CD8-positive, alpha-beta memory T cell (primary cell): ENCODE results near the gene NUDT22. TPM values are rescaled to one million over a fixed set of nuclear protein-coding genes. Genes with fewer than 3 reads are reported as not detected.
A peak's percentile ranks its signal among the peaks of the same experiment; 100 is the strongest.

Experiments
- CTCF ChIA-PET: fragments of 350-600 bp; sonication (Branson Sonifier 250); formaldehyde crosslinking; loops from one replicate; lab custom pipeline; 2021; ENCODE audit warnings: antibody characterized with exemption; lab: Charles Lee
- POLR2A ChIA-PET: fragments of 350-600 bp; sonication (Branson Sonifier 250); formaldehyde crosslinking; loops from one replicate; lab custom pipeline; 2021; ENCODE audit warnings: antibody characterized with exemption; lab: Charles Lee
- DNase-seq, 5 donors: peaks; one replicate each; pipeline versions ENCODE4 v3.0.0 to v3.0.0-alpha.2; 2020 to 2022; ENCODE audit warnings: mixed read lengths in 1 of 5
- H3K27ac ChIP-seq: one replicate; pipeline ENCODE4 v1.7.0; 2013; ENCODE audit warnings: low read depth, mild to moderate bottlenecking, low read length, moderate library complexity
- H3K27me3 ChIP-seq: 2 replicates; pipeline ENCODE4 v1.7.0; 2013; ENCODE audit warnings: low read length, mild to moderate bottlenecking; ENCODE audit not compliant: insufficient read depth, poor library complexity, severe bottlenecking
- H3K36me3 ChIP-seq: 2 replicates; pipeline ENCODE4 v1.7.0; 2013; ENCODE audit warnings: mild to moderate bottlenecking, low read length, moderate library complexity; ENCODE audit not compliant: insufficient read depth
- H3K4me1 ChIP-seq: 2 replicates; pipeline ENCODE4 v1.7.0; 2013; ENCODE audit warnings: mild to moderate bottlenecking, low read length, moderate library complexity; ENCODE audit not compliant: insufficient read depth
- H3K4me3 ChIP-seq: 2 replicates; pipeline ENCODE4 v1.7.0; 2013; ENCODE audit warnings: mild to moderate bottlenecking, low read length
- H3K9me3 ChIP-seq: 2 replicates; pipeline ENCODE4 v1.7.0; 2013; ENCODE audit warnings: mild to moderate bottlenecking, low read length
- H3K27ac Mint-ChIP-seq, 8 donors: one replicate each; pipeline ENCODE4 v1.8.0; 2020 to 2021; ENCODE audit warnings: mixed read lengths in 8 of 8, mild to moderate bottlenecking in 6 of 8, inconsistent platforms in 3 of 8, moderate library complexity in 3 of 8
- H3K27me3 Mint-ChIP-seq, 2 donors: one replicate each; pipeline ENCODE4 v1.8.0; 2020 to 2021; ENCODE audit warnings: mixed read lengths in 2 of 2, mild to moderate bottlenecking in 1 of 2, moderate library complexity in 1 of 2
- H3K36me3 Mint-ChIP-seq, 3 donors: one replicate each; pipeline ENCODE4 v1.8.0; 2020 to 2021; ENCODE audit warnings: mixed read lengths in 3 of 3, inconsistent platforms in 1 of 3, mild to moderate bottlenecking in 1 of 3
- H3K4me1 Mint-ChIP-seq, 3 donors: one replicate each; pipeline ENCODE4 v1.8.0; 2020 to 2021; ENCODE audit warnings: mixed read lengths in 3 of 3, inconsistent platforms in 1 of 3, mild to moderate bottlenecking in 1 of 3
- H3K4me3 Mint-ChIP-seq, 7 donors: one replicate each; pipeline ENCODE4 v1.8.0; 2020 to 2021; ENCODE audit warnings: mixed read lengths in 7 of 7, mild to moderate bottlenecking in 6 of 7, moderate library complexity in 4 of 7, inconsistent platforms in 2 of 7
- H3K9me3 Mint-ChIP-seq, 5 donors: one replicate each; pipeline ENCODE4 v1.8.0; 2020 to 2022; ENCODE audit warnings: mixed read lengths in 5 of 5, mild to moderate bottlenecking in 3 of 5, moderate library complexity in 2 of 5, inconsistent platforms in 1 of 5
- polyA plus RNA-seq: library from polyadenylated mRNA; unstranded; fragments of 300-500 nt; fragmentation: Illumina TruSeq; gene quantifications from one replicate; pipeline ENCODE4 v1.2.3, GENCODE V29; 2021
- total RNA-seq, 2 experiments: library from RNA; stranded (reverse); gene quantifications; one replicate each; pipeline ENCODE4 v1.2.3, GENCODE V29; 2021

The NUDT22 gene
- total and polyA plus RNA-seq, 3 experiments from 2014 or later: 51.6 to 78.6 (median 75.3) TPM

DNA sequence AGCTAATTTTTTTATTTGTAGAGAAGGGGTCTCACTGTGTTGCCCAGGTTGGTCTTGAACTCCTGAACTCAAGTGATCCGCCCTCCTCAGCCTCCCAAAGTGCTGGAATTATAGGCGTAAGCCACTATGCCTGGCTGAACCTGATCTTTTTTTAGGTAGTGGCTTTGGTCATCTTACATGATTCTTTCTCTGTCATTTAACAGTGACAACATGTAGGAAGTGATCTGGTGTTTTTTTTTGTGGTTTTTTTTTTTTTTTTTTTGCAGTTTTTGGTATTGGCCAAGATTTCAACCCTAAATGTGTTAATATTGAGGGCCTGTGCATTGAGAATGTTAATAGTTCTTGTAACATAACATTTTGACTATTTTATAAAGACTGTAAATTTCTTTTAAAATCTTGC, 27.6 kb upstream of the NUDT22 start:
- Mint-ChIP-seq H3K27me3 (no peaks in the 10 kb centered on the region), H3K4me1 (peaks cover under 1 to 5% (median 4%) of the 10 kb centered on the region in 3 donors), H3K9me3 (no peaks in the 10 kb centered on the region), H3K36me3 (peaks cover 22 to 90% (median 25%) of the 10 kb centered on the region in 3 donors), H3K27ac (peak overlapping the region in 2 of 8 donors; percentile 12 to 61), H3K4me3 (no peak overlapping the region)
- POLR2A ChIA-PET: no interaction called here
- Histone ChIP-seq H3K27ac (no peak overlapping the region), H3K4me1 (no peaks in the 10 kb centered on the region), H3K36me3 (peaks cover 73% of the 10 kb centered on the region), H3K4me3 (no peak overlapping the region), H3K27me3 (no peaks in the 10 kb centered on the region), H3K9me3 (no peaks in the 10 kb centered on the region)
- no peak for DNase-seq
- CTCF ChIA-PET: interaction anchor here (1.8 to 2.4 kb wide), 2 partner anchors 11 to 102 kb away, joined by 4 to 5 read pairs; no protein-coding TSS in a partner anchor

DNA sequence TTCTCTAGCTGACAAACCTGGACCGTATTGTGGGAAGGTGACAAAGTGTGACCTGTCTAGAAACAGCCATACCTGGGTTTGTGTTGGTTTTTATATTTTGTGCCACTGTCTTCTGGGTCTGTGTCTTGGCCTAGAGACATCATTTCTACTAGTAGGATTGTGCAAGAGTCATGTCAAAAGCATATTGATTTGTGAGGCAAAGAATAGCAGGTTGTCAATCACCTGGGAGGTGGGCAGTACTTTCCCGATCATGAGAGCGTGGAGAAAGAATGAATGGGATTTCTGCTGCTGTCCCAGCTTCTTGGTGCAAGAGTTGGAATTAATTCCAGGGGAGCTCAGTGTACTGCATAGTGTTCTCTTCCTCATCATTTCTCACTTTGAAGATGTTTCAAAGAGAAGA, 24.5 kb upstream of the NUDT22 start:
- Mint-ChIP-seq H3K4me1 (peaks cover 20 to 29% (median 21%) of the 10 kb centered on the region in 3 donors), H3K4me3 (no peak overlapping the region), H3K27me3 (no peaks in the 10 kb centered on the region), H3K27ac (peak overlapping the region in 4 of 8 donors; percentile 4 to 88 (median 36)), H3K9me3 (no peaks in the 10 kb centered on the region), H3K36me3 (peaks cover 19 to 73% (median 23%) of the 10 kb centered on the region in 3 donors)
- ChIA-PET POLR2A (interaction anchor here (0.7 kb wide), 1 partner anchor 28 kb away, joined by 3 read pairs; no protein-coding TSS in a partner anchor), CTCF (interaction anchor here (0.7 to 10.4 kb wide), 4 partner anchors 101 to 256 kb away, joined by 3 to 281 read pairs (median 4); partner anchors contain the start of genes CATSPERZ, ESRRA, PRDX5 and TRMT112)
- peaks cover 53% of the 10 kb centered on the region for H3K36me3 ChIP-seq
- no peak for DNase-seq
- no peak overlapping the region for H3K27ac ChIP-seq
- H3K9me3 ChIP-seq: no peaks in the 10 kb centered on the region
- no peaks in the 10 kb centered on the region for H3K27me3 ChIP-seq
- H3K4me3 ChIP-seq: no peak overlapping the region
- H3K4me1 ChIP-seq: peaks cover 25% of the 10 kb centered on the region

DNA sequence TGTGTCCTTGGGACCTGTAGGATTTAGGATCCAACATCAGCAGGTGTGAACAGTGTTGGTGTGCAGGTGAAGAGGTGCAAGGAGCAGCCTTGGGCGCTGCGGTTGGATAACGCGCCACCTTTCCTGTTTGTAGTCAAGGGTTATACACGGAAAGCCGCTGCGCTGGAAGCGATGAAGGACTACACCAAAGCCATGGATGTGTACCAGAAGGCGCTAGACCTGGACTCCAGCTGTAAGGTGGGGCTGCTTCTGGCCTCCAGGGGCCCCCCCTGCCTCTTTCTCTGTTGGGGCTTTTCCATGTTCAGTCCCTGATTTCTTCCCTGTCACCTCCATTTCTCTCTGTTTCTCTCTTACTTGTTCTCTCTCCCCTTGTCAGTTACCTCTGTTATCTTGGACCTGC, 23.1 kb upstream of the NUDT22 start:
- H3K27me3 ChIP-seq: no peaks in the 10 kb centered on the region
- POLR2A ChIA-PET: interaction anchor here (0.6 to 5.7 kb wide), 2 partner anchors 17 to 49 kb away, joined by 3 to 53 read pairs; partner anchors contain the start of genes PLCB3 and STIP1
- H3K4me1 Mint-ChIP-seq: peaks cover 16 to 39% (median 25%) of the 10 kb centered on the region in 3 donors

DNA sequence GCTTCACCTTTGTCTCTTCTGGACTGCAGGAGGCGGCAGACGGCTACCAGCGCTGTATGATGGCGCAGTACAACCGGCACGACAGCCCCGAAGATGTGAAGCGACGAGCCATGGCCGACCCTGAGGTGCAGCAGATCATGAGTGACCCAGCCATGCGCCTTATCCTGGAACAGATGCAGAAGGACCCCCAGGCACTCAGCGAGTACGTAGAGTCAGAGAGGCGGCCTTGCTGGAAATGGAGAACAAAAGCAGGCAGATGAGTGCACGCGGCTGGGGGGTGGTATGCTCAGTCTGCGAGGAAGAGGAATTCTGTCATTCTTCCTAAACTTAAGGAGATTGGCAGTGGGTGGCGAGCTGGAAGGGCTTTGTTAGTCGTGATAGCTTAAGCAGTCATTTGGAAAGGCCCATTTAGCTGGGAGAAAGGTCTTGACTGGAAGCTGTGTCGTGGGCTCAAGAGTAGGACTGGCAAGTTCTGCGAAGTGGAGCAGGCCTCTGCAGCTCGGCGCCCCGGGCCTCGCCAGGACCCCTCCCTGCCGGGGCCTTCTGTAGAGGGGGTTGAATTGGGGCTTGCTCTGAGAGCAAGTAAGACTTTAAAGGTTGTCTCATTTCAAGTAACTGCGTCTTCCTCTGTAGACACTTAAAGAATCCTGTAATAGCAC, 22.5 kb upstream of the NUDT22 start:
- H3K27ac ChIP-seq: no peak overlapping the region

More for the DNA sequence above, 23.1 kb upstream of the NUDT22 start:
- peaks cover 12 to 72% (median 17%) of the 10 kb centered on the region in 3 donors for H3K36me3 Mint-ChIP-seq
- Histone ChIP-seq H3K27ac (no peak overlapping the region), H3K36me3 (peaks cover 39% of the 10 kb centered on the region), H3K4me1 (peaks cover 28% of the 10 kb centered on the region), H3K4me3 (no peak overlapping the region), H3K9me3 (no peaks in the 10 kb centered on the region)
- CTCF ChIA-PET: interaction anchor here (1.7 to 10.4 kb wide), 5 partner anchors 19 to 129 kb away, joined by 5 to 281 read pairs (median 62); partner anchors contain the start of genes CATSPERZ, ESRRA, NUDT22 and PPP1R14B
- H3K4me3 Mint-ChIP-seq: no peak overlapping the region
- H3K9me3 Mint-ChIP-seq: no peaks in the 10 kb centered on the region
- no peak for DNase-seq
- H3K27me3 Mint-ChIP-seq: no peaks in the 10 kb centered on the region
- peak overlapping the region in 2 of 8 donors; percentile 12 to 92 for H3K27ac Mint-ChIP-seq

DNA sequence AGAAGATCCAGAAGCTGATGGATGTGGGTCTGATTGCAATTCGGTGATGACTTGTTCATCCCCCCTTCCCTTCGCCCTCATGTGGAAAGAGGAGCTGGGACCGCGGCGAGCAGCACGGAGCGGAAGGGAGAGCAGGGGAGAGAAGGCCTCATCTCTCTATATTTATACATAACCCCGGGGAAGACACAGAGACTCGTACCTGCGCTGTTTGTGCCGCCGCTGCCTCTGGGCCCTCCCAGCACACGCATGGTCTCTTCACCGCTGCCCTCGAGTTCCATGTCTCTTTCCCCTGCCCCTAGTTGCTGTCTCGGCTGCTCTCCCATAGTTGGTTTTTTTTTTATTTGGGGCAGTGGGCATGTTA, 22.0 kb upstream of the NUDT22 start:
- Histone ChIP-seq H3K4me3 (no peak overlapping the region), H3K27me3 (no peaks in the 10 kb centered on the region), H3K27ac (no peak overlapping the region), H3K9me3 (no peaks in the 10 kb centered on the region), H3K4me1 (peaks cover 38% of the 10 kb centered on the region), H3K36me3 (peaks cover 38% of the 10 kb centered on the region)
- Mint-ChIP-seq H3K4me3 (peak overlapping the region in 2 of 7 donors; percentile 32 to 48), H3K4me1 (peaks cover 16 to 50% (median 31%) of the 10 kb centered on the region in 3 donors), H3K9me3 (no peaks in the 10 kb centered on the region), H3K27ac (peak overlapping the region in 7 of 8 donors; percentile 72 to 99 (median 96)), H3K36me3 (peaks cover 12 to 66% (median 17%) of the 10 kb centered on the region in 3 donors), H3K27me3 (no peaks in the 10 kb centered on the region)
- DNase-seq: no peak
- ChIA-PET POLR2A (interaction anchor here (1.0 to 5.7 kb wide), 9 partner anchors 14 to 114 kb away, joined by 3 to 69 read pairs (median 19); partner anchors contain the start of genes DNAJC4, ESRRA, FKBP2 and NUDT22), CTCF (interaction anchor here (0.6 to 10.4 kb wide), 39 partner anchors 8 to 448 kb away, joined by 3 to 281 read pairs (median 6); partner anchors contain the start of genes BAD, CATSPERZ, DNAJC4 and ESRRA)

More for the DNA sequence above, 22.5 kb upstream of the NUDT22 start:
- Histone ChIP-seq H3K4me1 (peaks cover 33% of the 10 kb centered on the region), H3K4me3 (no peak overlapping the region), H3K36me3 (peaks cover 38% of the 10 kb centered on the region), H3K9me3 (no peaks in the 10 kb centered on the region), H3K27me3 (no peaks in the 10 kb centered on the region)
- Mint-ChIP-seq H3K4me3 (peak overlapping the region in 2 of 7 donors; percentile 32 to 48), H3K9me3 (no peaks in the 10 kb centered on the region), H3K27ac (peak overlapping the region in 5 of 8 donors; percentile 12 to 92 (median 60)), H3K4me1 (peaks cover 16 to 45% (median 27%) of the 10 kb centered on the region in 3 donors), H3K27me3 (no peaks in the 10 kb centered on the region), H3K36me3 (peaks cover 12 to 68% (median 17%) of the 10 kb centered on the region in 3 donors)
- DNase-seq: no peak
- CTCF ChIA-PET: interaction anchor here (1.5 to 10.4 kb wide), 18 partner anchors 15 to 449 kb away, joined by 4 to 281 read pairs (median 9); partner anchors contain the start of genes CATSPERZ, DNAJC4, ESRRA and NUDT22
- POLR2A ChIA-PET: interaction anchor here (0.6 to 5.7 kb wide), 7 partner anchors 15 to 114 kb away, joined by 3 to 69 read pairs (median 35); partner anchors contain the start of genes FKBP2, NUDT22, PLCB3 and PRDX5

DNA sequence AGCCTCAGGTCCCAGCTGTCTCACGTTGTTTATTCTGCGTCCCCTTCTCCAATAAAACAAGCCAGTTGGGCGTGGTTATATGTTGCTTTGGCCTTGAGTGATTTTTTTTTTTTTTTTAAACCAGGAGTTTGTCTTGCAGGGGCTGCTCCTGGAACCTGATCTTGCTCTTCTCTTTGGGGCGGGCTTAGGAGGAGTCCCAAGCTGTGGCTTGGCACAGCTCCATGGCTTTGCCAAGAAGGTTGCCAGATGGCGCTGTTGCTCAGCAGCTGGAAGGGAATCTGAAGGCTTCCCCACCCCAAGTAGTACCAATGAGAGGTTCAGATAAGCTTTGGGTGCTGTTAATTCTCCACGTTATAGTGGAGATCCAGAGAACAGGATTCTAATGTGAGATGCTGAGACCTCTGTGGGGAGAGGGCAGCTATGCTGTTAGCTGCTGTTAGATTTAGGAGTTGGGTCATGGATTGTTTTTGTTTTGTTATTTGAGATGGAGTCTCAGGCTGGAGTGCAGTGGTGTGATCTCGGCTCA, 21.5 kb upstream of the NUDT22 start:
- POLR2A ChIA-PET: interaction anchor here (0.7 to 5.7 kb wide), 13 partner anchors 14 to 1530 kb away, joined by 3 to 69 read pairs (median 9); partner anchors contain the start of genes DNAJC4, ESRRA, FKBP2 and NUDT22
- Histone ChIP-seq H3K4me1 (peaks cover 39% of the 10 kb centered on the region), H3K27ac (no peak overlapping the region), H3K36me3 (peaks cover 39% of the 10 kb centered on the region), H3K9me3 (no peaks in the 10 kb centered on the region), H3K4me3 (no peak overlapping the region), H3K27me3 (no peaks in the 10 kb centered on the region)
- H3K27me3 Mint-ChIP-seq: no peaks in the 10 kb centered on the region
- peak; percentile 75 to 92 (median 79) for DNase-seq
- CTCF ChIA-PET: interaction anchor here (0.6 to 10.4 kb wide), 42 partner anchors 8 to 1686 kb away, joined by 3 to 281 read pairs (median 5); partner anchors contain the start of genes BAD, CATSPERZ, CCDC85B and CCDC88B
- H3K4me1 Mint-ChIP-seq: peaks cover 16 to 55% (median 31%) of the 10 kb centered on the region in 3 donors
- H3K36me3 Mint-ChIP-seq: peaks cover 12 to 69% (median 17%) of the 10 kb centered on the region in 3 donors
- H3K4me3 Mint-ChIP-seq: peak overlapping the region; percentile 61 to 98 (median 84)
- H3K9me3 Mint-ChIP-seq: no peaks in the 10 kb centered on the region
- peak overlapping the region; percentile 62 to 99 (median 95) for H3K27ac Mint-ChIP-seq
